SK-N-SH (cell line): Measurements from ENCODE around the gene RBM18. TPM values are rescaled to one million over a fixed set of nuclear protein-coding genes. Genes with fewer than 3 reads are reported as not detected.

ENCODE experiments used
- CTCF ChIA-PET: fragments of 300-600, 350-600 bp; formaldehyde crosslinking; extraction: SDS; loops from one replicate; lab custom pipeline; 2021; lab: Yijun Ruan, JAX
- POLR2A ChIA-PET: fragments of 350-600 bp; sonication (Branson Sonifier 250); formaldehyde crosslinking; extraction: SDS; loops from one replicate; lab custom pipeline; 2020; ENCODE audit warnings: antibody characterized with exemption, inconsistent platforms; lab: Yijun Ruan, JAX
- DNase-seq: peaks from one replicate; pipeline ENCODE4 v3.0.0; 2012
- H2AFZ ChIP-seq: fragments of 200-600 bp; sonication (generic); 2 replicates; pipeline ENCODE4 v1.8.1; 2016; ENCODE audit warnings: antibody characterized with exemption, mild to moderate bottlenecking, low read depth
- H3F3A ChIP-seq: fragments of 200-600 bp; sonication (generic); replicated peaks from 2 replicates; pipeline ENCODE3; 2016; ENCODE audit warnings: antibody characterized with exemption, mild to moderate bottlenecking; ENCODE audit not compliant: insufficient read depth
- H3K27ac ChIP-seq, 2 experiments: fragments of 200-500 bp in 1 of 2; fragments of 200-600 bp in 1 of 2; sonication (Bioruptor generic) in 1 of 2; sonication (generic), shearing (Covaris generic) in 1 of 2; 2 replicates each; pipeline versions ENCODE4 v1.5.1 to v1.6.1; 2014 to 2016; ENCODE audit warnings: low read depth in 2 of 2, inconsistent platforms in 1 of 2, low read length in 1 of 2, mild to moderate bottlenecking in 1 of 2, mixed read lengths in 1 of 2
- H3K27me3 ChIP-seq: fragments of 200-600 bp; sonication (generic), shearing (Covaris generic); 2 replicates; pipeline ENCODE4 v1.6.1; 2016; ENCODE audit warnings: mixed run types; ENCODE audit not compliant: insufficient read depth
- H3K36me3 ChIP-seq, 2 experiments: fragments of 200-500 bp in 1 of 2; fragments of 200-600 bp in 1 of 2; sonication (Bioruptor generic) in 1 of 2; sonication (generic) in 1 of 2; replicated peaks in 1 of 2; 2 replicates each; pipeline versions ENCODE3 to v1.5.1; 2014 to 2016; ENCODE audit warnings: low read length in 1 of 2, mild to moderate bottlenecking in 1 of 2; ENCODE audit not compliant: insufficient read depth in 2 of 2, control insufficient read depth in 1 of 2
- H3K4me1 ChIP-seq, 2 experiments: fragments of 200-500 bp in 1 of 2; fragments of 200-600 bp in 1 of 2; sonication (Bioruptor generic) in 1 of 2; sonication (generic), shearing (Covaris generic) in 1 of 2; 2 replicates each; pipeline versions ENCODE4 v1.5.1 to v1.6.1; 2014 to 2016; ENCODE audit warnings: low read depth in 1 of 2, low read length in 1 of 2, mixed run types in 1 of 2; ENCODE audit not compliant: insufficient read depth in 2 of 2, control insufficient read depth in 1 of 2
- H3K4me2 ChIP-seq: fragments of 200-600 bp; sonication (generic), shearing (Covaris generic); 2 replicates; pipeline ENCODE4 v1.6.1; 2017; ENCODE audit warnings: mixed run types
- H3K4me3 ChIP-seq, 2 experiments: fragments of 200-500 bp in 1 of 2; fragments of 200-600 bp in 1 of 2; sonication (Bioruptor generic) in 1 of 2; sonication (generic), shearing (Covaris generic) in 1 of 2; 2 replicates each; pipeline versions ENCODE4 v1.5.1 to v1.8.1; 2014 to 2016; ENCODE audit warnings: low read depth in 2 of 2, inconsistent platforms in 1 of 2, low read length in 1 of 2, mild to moderate bottlenecking in 1 of 2, mixed read lengths in 1 of 2, moderate library complexity in 1 of 2
- H3K79me2 ChIP-seq: fragments of 200-600 bp; sonication (generic); 2 replicates; pipeline ENCODE4 v1.8.1; 2017; ENCODE audit warnings: mild to moderate bottlenecking; ENCODE audit not compliant: insufficient read depth
- H3K9ac ChIP-seq: fragments of 200-600 bp; sonication (generic); 2 replicates; pipeline ENCODE4 v1.6.1; 2017; ENCODE audit warnings: mixed run types
- H3K9me2 ChIP-seq: fragments of 200-600 bp; sonication (generic); 2 replicates; pipeline ENCODE4 v1.6.1; 2017; ENCODE audit warnings: mixed run types
- H3K9me3 ChIP-seq: fragments of 200-600 bp; sonication (generic); 2 replicates; pipeline ENCODE4 v1.6.1; 2017; ENCODE audit warnings: mixed run types, mild to moderate bottlenecking, moderate library complexity
- H4K20me1 ChIP-seq: fragments of 200-600 bp; sonication (generic); 2 replicates; pipeline ENCODE4 v1.6.1; 2017; ENCODE audit warnings: mild to moderate bottlenecking, mixed run types; ENCODE audit not compliant: insufficient read depth
- FOXJ3 ChIP-seq: sonication (generic); formaldehyde crosslinking; IDR thresholded peaks from 2 replicates; pipeline ENCODE4 v1.5.1; 2020; ENCODE audit warnings: mild to moderate bottlenecking, missing genetic modification reagents
- NFIC ChIP-seq: IDR thresholded peaks from 2 replicates; pipeline ENCODE4 v1.4.0; 2012; ENCODE audit warnings: borderline replicate concordance
- RCOR1 ChIP-seq: fragments of 150-350 bp; IDR thresholded peaks from 2 replicates; pipeline ENCODE4 v1.6.1; 2017; ENCODE audit warnings: antibody characterized with exemption, low read length
- TCF12 ChIP-seq: IDR thresholded peaks from 2 replicates; pipeline ENCODE4 v1.4.0; 2012
- TEAD4 ChIP-seq: IDR thresholded peaks from 2 replicates; pipeline ENCODE4 v1.4.0; 2012; ENCODE audit warnings: mild to moderate bottlenecking, borderline replicate concordance; ENCODE audit not compliant: insufficient read depth
- WGBS: methylation state at CpG from one replicate; pipeline ENCODE4 v1.1.6; 2017; ENCODE audit warnings: low lambda C conversion rate; 5-methylcytosine and 5-hydroxymethylcytosine counted together
- polyA plus RNA-seq, 3 experiments: library from polyadenylated mRNA; depleted of rRNA; stranded (reverse); fragments of >200 nt; gene quantifications; 2 replicates each; pipeline ENCODE4 v1.2.3, GENCODE V29; 2012
- TF ChIP-seq, protein P1 (sequence below): fragments of 200-600 bp; sonication (generic); IDR thresholded peaks from 2 replicates; pipeline ENCODE4 v1.6.1; 2017; ENCODE audit warnings: antibody characterized with exemption, mild to moderate bottlenecking, moderate library complexity
- TF ChIP-seq, protein P2 (sequence below): IDR thresholded peaks from 2 replicates; pipeline ENCODE4 v1.4.0; 2012; ENCODE audit warnings: low read depth
- TF ChIP-seq, protein P3 (sequence below): IDR thresholded peaks from 2 replicates; pipeline ENCODE4 v1.6.1; 2012; ENCODE audit warnings: mild to moderate bottlenecking, low read depth, low read length, moderate library complexity
- TF ChIP-seq, protein P4 (sequence below): fragments of 150-350 bp; IDR thresholded peaks from 2 replicates; pipeline ENCODE4 v1.6.1; 2016; ENCODE audit warnings: mild to moderate bottlenecking, low read depth, low read length
- TF ChIP-seq, protein P5 (sequence below): IDR thresholded peaks from 2 replicates; pipeline ENCODE4 v1.4.0; 2012; ENCODE audit warnings: low read depth, borderline replicate concordance

RBM18 gene
- polyA plus RNA-seq, 1 of the 3 experiments (the other 2 are of a cell fraction) = 8.2 TPM

DNA sequence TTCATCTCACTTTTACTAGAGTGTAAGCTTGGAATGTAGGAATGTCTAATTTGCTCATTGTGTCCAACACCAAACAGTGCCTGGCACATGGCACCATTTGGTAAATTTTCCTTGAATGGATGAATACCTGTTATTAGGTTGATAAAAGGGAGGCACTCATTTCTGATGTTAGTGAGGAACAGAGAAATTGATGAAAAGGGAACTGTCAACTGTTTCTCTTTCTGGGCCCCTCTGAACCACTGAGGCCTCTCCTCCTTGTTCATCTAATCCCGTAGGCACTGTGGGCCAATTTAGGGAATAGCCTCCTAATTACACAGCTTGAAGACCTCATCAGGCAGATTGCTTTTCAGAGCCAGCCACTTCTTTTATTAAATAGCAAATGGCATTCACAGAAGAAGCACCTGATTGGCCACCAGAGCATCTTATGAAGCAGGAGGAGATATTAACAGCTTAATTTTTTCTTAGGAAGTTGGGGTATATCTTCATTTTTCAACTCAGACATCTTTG lies 22.6 kb upstream of the RBM18 start:
- H3K27me3 ChIP-seq = no peaks in the 10 kb centered on the region
- H3K4me2 ChIP-seq = no peak overlapping the region
- no peak overlapping the region for H3K4me3 ChIP-seq
- POLR2A ChIA-PET = no interaction called here
- TF ChIP-seq, protein P1, sequence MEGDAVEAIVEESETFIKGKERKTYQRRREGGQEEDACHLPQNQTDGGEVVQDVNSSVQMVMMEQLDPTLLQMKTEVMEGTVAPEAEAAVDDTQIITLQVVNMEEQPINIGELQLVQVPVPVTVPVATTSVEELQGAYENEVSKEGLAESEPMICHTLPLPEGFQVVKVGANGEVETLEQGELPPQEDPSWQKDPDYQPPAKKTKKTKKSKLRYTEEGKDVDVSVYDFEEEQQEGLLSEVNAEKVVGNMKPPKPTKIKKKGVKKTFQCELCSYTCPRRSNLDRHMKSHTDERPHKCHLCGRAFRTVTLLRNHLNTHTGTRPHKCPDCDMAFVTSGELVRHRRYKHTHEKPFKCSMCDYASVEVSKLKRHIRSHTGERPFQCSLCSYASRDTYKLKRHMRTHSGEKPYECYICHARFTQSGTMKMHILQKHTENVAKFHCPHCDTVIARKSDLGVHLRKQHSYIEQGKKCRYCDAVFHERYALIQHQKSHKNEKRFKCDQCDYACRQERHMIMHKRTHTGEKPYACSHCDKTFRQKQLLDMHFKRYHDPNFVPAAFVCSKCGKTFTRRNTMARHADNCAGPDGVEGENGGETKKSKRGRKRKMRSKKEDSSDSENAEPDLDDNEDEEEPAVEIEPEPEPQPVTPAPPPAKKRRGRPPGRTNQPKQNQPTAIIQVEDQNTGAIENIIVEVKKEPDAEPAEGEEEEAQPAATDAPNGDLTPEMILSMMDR = no peak
- TF ChIP-seq TEAD4 = no peak
- no peak for TF ChIP-seq TCF12
- TF ChIP-seq, protein P2, sequence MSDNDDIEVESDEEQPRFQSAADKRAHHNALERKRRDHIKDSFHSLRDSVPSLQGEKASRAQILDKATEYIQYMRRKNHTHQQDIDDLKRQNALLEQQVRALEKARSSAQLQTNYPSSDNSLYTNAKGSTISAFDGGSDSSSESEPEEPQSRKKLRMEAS = no peak
- TF ChIP-seq RCOR1 = no peak
- TF ChIP-seq FOXJ3 (CRISPR knock-in tag) = no peak
- TF ChIP-seq, protein P3, sequence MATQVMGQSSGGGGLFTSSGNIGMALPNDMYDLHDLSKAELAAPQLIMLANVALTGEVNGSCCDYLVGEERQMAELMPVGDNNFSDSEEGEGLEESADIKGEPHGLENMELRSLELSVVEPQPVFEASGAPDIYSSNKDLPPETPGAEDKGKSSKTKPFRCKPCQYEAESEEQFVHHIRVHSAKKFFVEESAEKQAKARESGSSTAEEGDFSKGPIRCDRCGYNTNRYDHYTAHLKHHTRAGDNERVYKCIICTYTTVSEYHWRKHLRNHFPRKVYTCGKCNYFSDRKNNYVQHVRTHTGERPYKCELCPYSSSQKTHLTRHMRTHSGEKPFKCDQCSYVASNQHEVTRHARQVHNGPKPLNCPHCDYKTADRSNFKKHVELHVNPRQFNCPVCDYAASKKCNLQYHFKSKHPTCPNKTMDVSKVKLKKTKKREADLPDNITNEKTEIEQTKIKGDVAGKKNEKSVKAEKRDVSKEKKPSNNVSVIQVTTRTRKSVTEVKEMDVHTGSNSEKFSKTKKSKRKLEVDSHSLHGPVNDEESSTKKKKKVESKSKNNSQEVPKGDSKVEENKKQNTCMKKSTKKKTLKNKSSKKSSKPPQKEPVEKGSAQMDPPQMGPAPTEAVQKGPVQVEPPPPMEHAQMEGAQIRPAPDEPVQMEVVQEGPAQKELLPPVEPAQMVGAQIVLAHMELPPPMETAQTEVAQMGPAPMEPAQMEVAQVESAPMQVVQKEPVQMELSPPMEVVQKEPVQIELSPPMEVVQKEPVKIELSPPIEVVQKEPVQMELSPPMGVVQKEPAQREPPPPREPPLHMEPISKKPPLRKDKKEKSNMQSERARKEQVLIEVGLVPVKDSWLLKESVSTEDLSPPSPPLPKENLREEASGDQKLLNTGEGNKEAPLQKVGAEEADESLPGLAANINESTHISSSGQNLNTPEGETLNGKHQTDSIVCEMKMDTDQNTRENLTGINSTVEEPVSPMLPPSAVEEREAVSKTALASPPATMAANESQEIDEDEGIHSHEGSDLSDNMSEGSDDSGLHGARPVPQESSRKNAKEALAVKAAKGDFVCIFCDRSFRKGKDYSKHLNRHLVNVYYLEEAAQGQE = no peak
- TF ChIP-seq, protein P4, sequence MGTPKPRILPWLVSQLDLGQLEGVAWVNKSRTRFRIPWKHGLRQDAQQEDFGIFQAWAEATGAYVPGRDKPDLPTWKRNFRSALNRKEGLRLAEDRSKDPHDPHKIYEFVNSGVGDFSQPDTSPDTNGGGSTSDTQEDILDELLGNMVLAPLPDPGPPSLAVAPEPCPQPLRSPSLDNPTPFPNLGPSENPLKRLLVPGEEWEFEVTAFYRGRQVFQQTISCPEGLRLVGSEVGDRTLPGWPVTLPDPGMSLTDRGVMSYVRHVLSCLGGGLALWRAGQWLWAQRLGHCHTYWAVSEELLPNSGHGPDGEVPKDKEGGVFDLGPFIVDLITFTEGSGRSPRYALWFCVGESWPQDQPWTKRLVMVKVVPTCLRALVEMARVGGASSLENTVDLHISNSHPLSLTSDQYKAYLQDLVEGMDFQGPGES = no peak
- TF ChIP-seq NFIC = no peak
- TF ChIP-seq, protein P5, sequence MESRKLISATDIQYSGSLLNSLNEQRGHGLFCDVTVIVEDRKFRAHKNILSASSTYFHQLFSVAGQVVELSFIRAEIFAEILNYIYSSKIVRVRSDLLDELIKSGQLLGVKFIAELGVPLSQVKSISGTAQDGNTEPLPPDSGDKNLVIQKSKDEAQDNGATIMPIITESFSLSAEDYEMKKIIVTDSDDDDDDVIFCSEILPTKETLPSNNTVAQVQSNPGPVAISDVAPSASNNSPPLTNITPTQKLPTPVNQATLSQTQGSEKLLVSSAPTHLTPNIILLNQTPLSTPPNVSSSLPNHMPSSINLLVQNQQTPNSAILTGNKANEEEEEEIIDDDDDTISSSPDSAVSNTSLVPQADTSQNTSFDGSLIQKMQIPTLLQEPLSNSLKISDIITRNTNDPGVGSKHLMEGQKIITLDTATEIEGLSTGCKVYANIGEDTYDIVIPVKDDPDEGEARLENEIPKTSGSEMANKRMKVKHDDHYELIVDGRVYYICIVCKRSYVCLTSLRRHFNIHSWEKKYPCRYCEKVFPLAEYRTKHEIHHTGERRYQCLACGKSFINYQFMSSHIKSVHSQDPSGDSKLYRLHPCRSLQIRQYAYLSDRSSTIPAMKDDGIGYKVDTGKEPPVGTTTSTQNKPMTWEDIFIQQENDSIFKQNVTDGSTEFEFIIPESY = no peak
- TF ChIP-seq, all 33 proteins: peak for 0
- Histone ChIP-seq H3K36me3 (peaks cover 43 to 76% of the 10 kb centered on the region in 2 experiments), H4K20me1 (no peaks in the 10 kb centered on the region), H3K79me2 (no peaks in the 10 kb centered on the region), H3K9me3 (no peaks in the 10 kb centered on the region), H3K9ac (no peak overlapping the region), H3F3A (no peaks in the 10 kb centered on the region), H3K4me1 (peaks cover 0 to 10% of the 10 kb centered on the region in 2 experiments; a peak in 2 of 4 replicates), H2AFZ (no peak overlapping the region), H3K9me2 (no peaks in the 10 kb centered on the region), H3K27ac (no peak overlapping the region)
- DNase-seq = no peak
- 86% methylated on average over 1 of the region's 1 CpG for WGBS
- CTCF ChIA-PET = interaction anchor here (0.6 kb wide), 1 partner anchor 108 kb away, joined by 3 read pairs; no protein-coding TSS in a partner anchor
